ENCODE measurements around the gene TSN. TPM values are rescaled to one million over a fixed set of nuclear protein-coding genes. Genes with fewer than 3 reads are reported as not detected.
"Not testable (repeated sequence)": the region's sequence is repeated elsewhere in the genome, so short reads cannot be mapped to it uniquely, and the experiment has no call there.

TSN gene
- total RNA-seq, 1 donor from 2014 or later, result 86.9 TPM

DNA sequence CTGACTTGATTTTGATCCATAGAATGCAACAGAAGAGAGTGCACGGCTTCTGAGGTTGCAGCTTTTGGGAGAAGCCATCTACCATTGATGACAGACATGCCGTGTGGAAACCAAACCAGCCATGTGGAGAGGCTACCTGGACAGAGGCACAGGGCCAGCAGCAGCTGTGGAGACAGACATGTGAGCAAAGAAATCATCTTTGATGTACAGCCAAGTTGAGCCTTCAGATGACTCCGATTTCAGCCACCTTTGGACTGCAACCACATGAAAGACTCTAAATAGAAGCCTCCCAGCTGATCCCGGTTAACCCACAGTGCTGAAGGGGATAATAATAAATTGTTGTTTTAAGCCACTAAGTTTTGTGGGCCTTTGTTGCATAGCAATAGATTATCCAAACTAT lies 54.2 kb downstream of the TSN start:
- Mint-ChIP-seq H3K4me1 (peaks cover 10% of the 10 kb centered on the region), H3K27me3 (ENCODE audit: insufficient read depth, low read depth) (peaks cover 3% of the 10 kb centered on the region), H3K36me3 (peaks cover 2% of the 10 kb centered on the region), H3K4me3 (no peak overlapping the region), H3K27ac (no peak overlapping the region), H3K9me3 (peaks cover 7% of the 10 kb centered on the region)
- no peaks in the 10 kb centered on the region for H4K20me1 ChIP-seq (ENCODE audit: low read depth)
- no peaks in the 10 kb centered on the region for H3K79me2 ChIP-seq (ENCODE audit: low read depth)
- no peak overlapping the region for H3K4me3 ChIP-seq
- H3K4me2 ChIP-seq, result no peak overlapping the region
- no peak for DNase-seq (ENCODE audit: low spot score)
- no peaks in the 10 kb centered on the region for H3K36me3 ChIP-seq
- no peaks in the 10 kb centered on the region for H3K27me3 ChIP-seq
- H3K4me1 ChIP-seq, result peaks cover 9% of the 10 kb centered on the region
- no peak overlapping the region for H3K9ac ChIP-seq
- peaks cover 9% of the 10 kb centered on the region for H3F3A ChIP-seq (ENCODE audit: low read depth)
- H3K9me3 ChIP-seq (ENCODE audit: low read depth), result no peaks in the 10 kb centered on the region
- no peak for TF ChIP-seq EZH2phosphoT487 (IDR thresholded peaks at IDR 0.05)
- TF ChIP-seq EZH2 (IDR thresholded peaks at IDR 0.05), result no peak
- TF ChIP-seq, protein P1, sequence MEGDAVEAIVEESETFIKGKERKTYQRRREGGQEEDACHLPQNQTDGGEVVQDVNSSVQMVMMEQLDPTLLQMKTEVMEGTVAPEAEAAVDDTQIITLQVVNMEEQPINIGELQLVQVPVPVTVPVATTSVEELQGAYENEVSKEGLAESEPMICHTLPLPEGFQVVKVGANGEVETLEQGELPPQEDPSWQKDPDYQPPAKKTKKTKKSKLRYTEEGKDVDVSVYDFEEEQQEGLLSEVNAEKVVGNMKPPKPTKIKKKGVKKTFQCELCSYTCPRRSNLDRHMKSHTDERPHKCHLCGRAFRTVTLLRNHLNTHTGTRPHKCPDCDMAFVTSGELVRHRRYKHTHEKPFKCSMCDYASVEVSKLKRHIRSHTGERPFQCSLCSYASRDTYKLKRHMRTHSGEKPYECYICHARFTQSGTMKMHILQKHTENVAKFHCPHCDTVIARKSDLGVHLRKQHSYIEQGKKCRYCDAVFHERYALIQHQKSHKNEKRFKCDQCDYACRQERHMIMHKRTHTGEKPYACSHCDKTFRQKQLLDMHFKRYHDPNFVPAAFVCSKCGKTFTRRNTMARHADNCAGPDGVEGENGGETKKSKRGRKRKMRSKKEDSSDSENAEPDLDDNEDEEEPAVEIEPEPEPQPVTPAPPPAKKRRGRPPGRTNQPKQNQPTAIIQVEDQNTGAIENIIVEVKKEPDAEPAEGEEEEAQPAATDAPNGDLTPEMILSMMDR (IDR thresholded peaks at IDR 0.05), result no peak
- H3K27ac ChIP-seq, result no peak overlapping the region
- no peak overlapping the region for H2AFZ ChIP-seq (replicated peaks)

DNA sequence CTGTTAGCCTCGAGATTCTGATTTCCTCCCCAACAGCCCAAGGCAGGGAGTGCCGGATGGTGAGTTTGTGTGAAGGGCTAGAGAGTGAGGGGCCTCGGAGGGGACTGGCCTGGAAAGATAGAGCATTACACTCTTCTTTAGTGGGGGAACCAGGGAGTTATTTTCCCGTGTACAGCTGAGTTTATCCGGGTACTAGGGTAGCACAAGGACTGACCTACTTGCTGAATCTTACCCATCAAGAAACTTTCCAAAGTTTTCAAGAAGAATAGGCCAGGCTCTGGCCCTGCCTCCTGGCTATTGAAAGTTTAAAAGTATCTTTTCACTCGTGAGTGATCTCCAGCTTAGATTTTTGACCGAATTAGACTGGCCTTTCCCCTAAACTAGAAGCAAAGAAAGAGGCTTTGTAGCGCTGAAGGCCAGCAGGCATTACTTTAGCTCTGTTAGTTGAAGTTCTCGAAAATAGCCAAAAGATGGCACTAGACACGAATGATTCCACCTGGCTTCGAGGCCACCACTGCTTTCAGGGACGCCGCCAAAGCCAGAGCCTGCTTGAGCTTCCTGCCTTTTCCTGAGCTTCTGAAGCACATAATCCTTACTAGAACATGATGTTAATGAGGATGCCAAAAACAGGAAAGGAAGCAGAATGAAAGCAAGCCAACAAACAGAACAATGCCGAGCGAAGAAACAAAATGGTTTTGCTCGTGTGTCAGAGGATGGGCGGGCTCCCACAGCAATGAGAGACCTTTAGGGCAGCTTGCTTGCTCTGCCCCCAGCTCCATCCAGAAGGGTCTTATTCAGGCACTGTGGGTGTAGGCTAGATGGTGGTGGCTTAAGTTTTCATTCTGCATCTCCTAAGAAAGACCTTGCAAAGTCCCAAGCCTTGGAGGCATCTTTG lies 55.8 kb downstream of the TSN start:
- peaks cover 3% of the 10 kb centered on the region for H3K27me3 Mint-ChIP-seq (ENCODE audit: insufficient read depth, low read depth)
- Histone ChIP-seq H3F3A (ENCODE audit: low read depth) (peaks cover 13% of the 10 kb centered on the region), H4K20me1 (ENCODE audit: low read depth) (no peaks in the 10 kb centered on the region), H3K9me3 (ENCODE audit: low read depth) (no peaks in the 10 kb centered on the region), H3K4me1 (peaks cover 15% of the 10 kb centered on the region), H2AFZ (replicated peaks) (peak overlapping the region; percentile 99), H3K36me3 (no peaks in the 10 kb centered on the region), H3K79me2 (ENCODE audit: low read depth) (no peaks in the 10 kb centered on the region), H3K27ac (no peak overlapping the region), H3K4me2 (no peak overlapping the region), H3K4me3 (no peak overlapping the region), H3K27me3 (no peaks in the 10 kb centered on the region), H3K9ac (no peak overlapping the region)
- peak; percentile 88 for DNase-seq (ENCODE audit: low spot score)
- H3K36me3 Mint-ChIP-seq, result peaks cover 2% of the 10 kb centered on the region
- H3K9me3 Mint-ChIP-seq, result peaks cover 6% of the 10 kb centered on the region
- no peak overlapping the region for H3K4me3 Mint-ChIP-seq
- TF ChIP-seq EZH2phosphoT487 (IDR thresholded peaks at IDR 0.05) (no peak), EZH2 (IDR thresholded peaks at IDR 0.05) (no peak)
- TF ChIP-seq, protein P1 (IDR thresholded peaks at IDR 0.05), result peak; percentile 80
- peak overlapping the region; percentile 24 for H3K27ac Mint-ChIP-seq
- peaks cover 10% of the 10 kb centered on the region for H3K4me1 Mint-ChIP-seq

DNA sequence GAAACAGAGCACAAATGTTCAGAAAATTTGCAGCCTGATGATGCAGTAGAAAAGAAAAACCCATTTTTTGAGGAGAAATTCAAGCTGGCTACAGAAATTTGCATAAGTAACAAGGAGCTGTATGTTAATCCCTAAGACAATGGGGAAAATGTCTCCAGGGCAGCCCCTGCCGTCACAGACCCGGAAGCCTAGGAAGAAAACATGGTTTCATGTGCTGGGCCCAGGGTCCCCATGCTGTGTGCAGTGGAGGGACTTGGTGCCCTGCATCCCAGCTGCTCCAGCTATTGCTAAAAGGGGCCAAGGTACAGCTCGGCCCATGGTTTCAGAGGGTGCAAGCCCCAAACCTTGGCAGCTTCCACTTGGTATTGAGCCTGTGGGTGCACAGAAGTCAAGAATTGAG lies 57.6 kb downstream of the TSN start:
- not testable (repeated sequence) for H3K9ac ChIP-seq; H2AFZ ChIP-seq (replicated peaks); H3K27me3 ChIP-seq; H3K36me3 ChIP-seq; H3K27me3 Mint-ChIP-seq (ENCODE audit: insufficient read depth, low read depth); H3K79me2 ChIP-seq (ENCODE audit: low read depth); H3K36me3 Mint-ChIP-seq; H3K4me3 ChIP-seq; H3K9me3 ChIP-seq (ENCODE audit: low read depth); H3K27ac ChIP-seq; H3K9me3 Mint-ChIP-seq; H3K27ac Mint-ChIP-seq; H3K4me2 ChIP-seq; H3K4me3 Mint-ChIP-seq; DNase-seq (ENCODE audit: low spot score); H4K20me1 ChIP-seq (ENCODE audit: low read depth)
- Histone ChIP-seq H3K4me1 (peaks cover 20% of the 10 kb centered on the region), H3F3A (ENCODE audit: low read depth) (peaks cover 16% of the 10 kb centered on the region)
- peaks cover 10% of the 10 kb centered on the region for H3K4me1 Mint-ChIP-seq

DNA sequence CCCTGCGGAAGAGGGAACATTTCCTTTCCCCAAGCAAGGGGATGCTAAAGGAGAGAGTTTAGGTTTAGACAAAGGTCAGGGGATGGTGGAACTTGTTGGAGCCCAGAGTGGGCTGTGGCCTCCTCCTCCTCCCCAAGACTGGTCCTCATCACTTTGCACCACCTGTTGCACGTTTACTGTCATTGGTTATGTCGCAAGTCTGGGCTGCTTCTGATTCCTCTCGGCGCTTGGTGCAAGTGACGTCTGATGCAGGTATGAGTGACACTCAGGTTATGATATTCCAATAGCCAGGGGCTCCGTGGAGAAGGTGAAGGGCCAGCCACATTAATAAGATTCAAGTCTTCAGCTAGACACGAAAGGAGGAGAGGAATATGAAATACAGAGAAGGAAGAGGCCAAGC lies 59.8 kb downstream of the TSN start:
- no peak overlapping the region for H3K4me3 Mint-ChIP-seq
- H3K9me3 Mint-ChIP-seq, result peaks cover 11% of the 10 kb centered on the region

More for the DNA sequence above, 59.8 kb downstream of the TSN start:
- Mint-ChIP-seq H3K27ac (no peak overlapping the region), H3K27me3 (ENCODE audit: insufficient read depth, low read depth) (peaks cover 8% of the 10 kb centered on the region), H3K4me1 (peaks cover 10% of the 10 kb centered on the region), H3K36me3 (no peaks in the 10 kb centered on the region)
- Histone ChIP-seq H3K9ac (no peak overlapping the region), H3K4me1 (peaks cover 20% of the 10 kb centered on the region), H3K36me3 (no peaks in the 10 kb centered on the region), H3K27me3 (no peaks in the 10 kb centered on the region), H4K20me1 (ENCODE audit: low read depth) (no peaks in the 10 kb centered on the region), H3K27ac (no peak overlapping the region), H3K4me2 (no peak overlapping the region), H2AFZ (replicated peaks) (no peak overlapping the region), H3K9me3 (ENCODE audit: low read depth) (no peaks in the 10 kb centered on the region), H3K79me2 (ENCODE audit: low read depth) (no peaks in the 10 kb centered on the region), H3F3A (ENCODE audit: low read depth) (peaks cover 16% of the 10 kb centered on the region), H3K4me3 (no peak overlapping the region)
- no peak for DNase-seq (ENCODE audit: low spot score)
- TF ChIP-seq EZH2 (IDR thresholded peaks at IDR 0.05), result no peak
- TF ChIP-seq EZH2phosphoT487 (IDR thresholded peaks at IDR 0.05), result no peak
- TF ChIP-seq, protein P1 (IDR thresholded peaks at IDR 0.05), result no peak

Data from neural progenitor cell (in vitro differentiated cells).